H1 (cell line): ENCODE results near the gene CD4. TPM values are rescaled to one million over a fixed set of nuclear protein-coding genes. Genes with fewer than 3 reads are reported as not detected.

Experiments
- CTCF ChIA-PET: fragments of 300-600 bp; sonication (Branson Sonifier 250); formaldehyde crosslinking; loops from one replicate; lab custom pipeline; 2021; ENCODE audit not compliant: partially characterized antibody; lab: Charles Lee
- POLR2A ChIA-PET: fragments of 300-600 bp; sonication (Branson Sonifier 250); formaldehyde crosslinking; loops from one replicate; lab custom pipeline; 2021; ENCODE audit warnings: inconsistent platforms; ENCODE audit not compliant: partially characterized antibody; lab: Charles Lee
- DNase-seq, 2 experiments: peaks; one replicate each; pipeline versions ENCODE4 v3.0.0 to v3.0.0-alpha.2; 2010 to 2022; ENCODE audit warnings: low spot score in 2 of 2, low read depth in 1 of 2, mixed read lengths in 1 of 2
- FAIRE-seq: peaks from 2 replicates; lab custom pipeline; 2011; peaks lifted over from hg19 to GRCh38; lab: Jason Lieb, UNC
- H2AFZ ChIP-seq: 2 replicates; pipeline ENCODE4 v1.8.1; 2012; ENCODE audit warnings: low read length, inconsistent platforms
- H2AK5ac ChIP-seq: 2 replicates; pipeline ENCODE4 v1.6.1; 2013; ENCODE audit warnings: low read depth, low read length
- H2BK120ac ChIP-seq: replicated peaks from 2 replicates; pipeline ENCODE3; 2013; ENCODE audit warnings: low read depth, low read length, inconsistent platforms
- H2BK12ac ChIP-seq: 2 replicates; pipeline ENCODE4 v1.6.1; 2013; ENCODE audit warnings: low read depth, low read length
- H2BK15ac ChIP-seq: 2 replicates; pipeline ENCODE4 v1.6.1; 2013; ENCODE audit warnings: low read length
- H2BK20ac ChIP-seq: 2 replicates; pipeline ENCODE4 v1.6.1; 2013; ENCODE audit warnings: low read length
- H2BK5ac ChIP-seq: 2 replicates; pipeline ENCODE4 v1.6.1; 2013; ENCODE audit warnings: low read depth, low read length
- H3K14ac ChIP-seq: 2 replicates; pipeline ENCODE4 v1.6.1; 2013; ENCODE audit warnings: inconsistent platforms; ENCODE audit not compliant: insufficient read length
- H3K18ac ChIP-seq: 2 replicates; pipeline ENCODE4 v1.6.1; 2013; ENCODE audit warnings: low read length; ENCODE audit errors: extremely low read depth
- H3K23ac ChIP-seq: 2 replicates; pipeline ENCODE4 v1.6.1; 2013; ENCODE audit warnings: inconsistent platforms; ENCODE audit not compliant: insufficient read length
- H3K23me2 ChIP-seq: 2 replicates; pipeline ENCODE4 v1.6.1; 2013; ENCODE audit warnings: low read depth, low read length
- H3K27ac ChIP-seq: 2 replicates; pipeline ENCODE4 v1.6.1; 2011; ENCODE audit warnings: low read depth, low read length, inconsistent platforms
- H3K27me3 ChIP-seq, 4 experiments: replicated peaks in 1 of 4; 1 replicate in 1 of 4; 2 replicates in 3 of 4; pipeline versions ENCODE4 v1.6.1 to v1.8.1; 2011 to 2013; ENCODE audit warnings: low read length in 3 of 4, mild to moderate bottlenecking in 3 of 4, inconsistent platforms in 2 of 4, mixed read lengths in 2 of 4, moderate library complexity in 1 of 4; ENCODE audit not compliant: control insufficient read depth in 3 of 4, insufficient read depth in 3 of 4; ENCODE audit errors: extremely low read depth in 1 of 4
- H3K36me3 ChIP-seq, 4 experiments: 2 replicates each; pipeline versions ENCODE4 v1.6.1 to v1.8.1; 2011 to 2013; ENCODE audit warnings: mild to moderate bottlenecking in 4 of 4, low read length in 3 of 4, moderate library complexity in 2 of 4, control low read depth in 1 of 4, inconsistent platforms in 1 of 4; ENCODE audit not compliant: insufficient read depth in 4 of 4, control insufficient read depth in 2 of 4
- H3K4ac ChIP-seq: replicated peaks from 2 replicates; pipeline ENCODE3; 2013; ENCODE audit warnings: low read length, low read depth, mixed read lengths, inconsistent platforms; ENCODE audit not compliant: insufficient read length
- H3K4me1 ChIP-seq, 4 experiments: replicated peaks in 1 of 4; 1 replicate in 1 of 4; 2 replicates in 3 of 4; pipeline versions ENCODE4 v1.6.1 to v1.8.1; 2011 to 2013; ENCODE audit warnings: low read length in 3 of 4, inconsistent platforms in 2 of 4, mixed read lengths in 1 of 4; ENCODE audit not compliant: insufficient read depth in 4 of 4, control insufficient read depth in 3 of 4
- H3K4me2 ChIP-seq, 2 experiments: 2 replicates each; pipeline versions ENCODE4 v1.6.1 to v1.8.1; 2011 to 2013; ENCODE audit warnings: low read depth in 2 of 2, low read length in 2 of 2, control low read depth in 1 of 2, inconsistent platforms in 1 of 2, mild to moderate bottlenecking in 1 of 2; ENCODE audit not compliant: insufficient read depth in 1 of 2
- H3K4me3 ChIP-seq, 4 experiments: fragments of 200-600, 300-600 bp in 1 of 4; sonication (generic), shearing (Covaris generic), sonication (Bioruptor Twin) in 1 of 4; 2 replicates each; pipeline versions ENCODE4 v1.5.1 to v1.8.1; 2011 to 2016; ENCODE audit warnings: low read length in 4 of 4, low read depth in 3 of 4, control low read depth in 2 of 4, inconsistent platforms in 2 of 4, mild to moderate bottlenecking in 2 of 4, mixed read lengths in 1 of 4, moderate library complexity in 1 of 4; ENCODE audit not compliant: insufficient read depth in 2 of 4; ENCODE audit errors: extremely low read depth in 1 of 4
- H3K56ac ChIP-seq: replicated peaks from 2 replicates; pipeline ENCODE3; 2013; ENCODE audit warnings: low read depth, mild to moderate bottlenecking, mixed read lengths, low read length, inconsistent platforms; ENCODE audit not compliant: insufficient read length
- H3K79me1 ChIP-seq: 2 replicates; pipeline ENCODE4 v1.6.1; 2013; ENCODE audit warnings: low read depth, low read length, control low read depth
- H3K79me2 ChIP-seq, 2 experiments: 2 replicates each; pipeline versions ENCODE4 v1.6.1 to v1.8.1; 2012 to 2013; ENCODE audit warnings: low read length in 2 of 2, mild to moderate bottlenecking in 2 of 2, inconsistent platforms in 1 of 2; ENCODE audit not compliant: insufficient read depth in 2 of 2, control insufficient read depth in 1 of 2
- H3K9ac ChIP-seq, 4 experiments: replicated peaks in 1 of 4; 1 replicate in 1 of 4; 2 replicates in 3 of 4; pipeline versions ENCODE4 v1.6.1 to v1.8.1; 2011 to 2013; ENCODE audit warnings: low read depth in 3 of 4, low read length in 3 of 4, control low read depth in 2 of 4, mild to moderate bottlenecking in 2 of 4, moderate library complexity in 2 of 4, inconsistent platforms in 1 of 4; ENCODE audit errors: extremely low read depth in 1 of 4
- H3K9me3 ChIP-seq, 2 experiments: 2 replicates each; pipeline versions ENCODE4 v1.6.1 to v1.8.1; 2012 to 2013; ENCODE audit warnings: mild to moderate bottlenecking in 2 of 2, moderate library complexity in 2 of 2, control low read depth in 1 of 2, inconsistent platforms in 1 of 2, low read depth in 1 of 2, low read length in 1 of 2, mixed read lengths in 1 of 2; ENCODE audit not compliant: insufficient read depth in 2 of 2
- H4K20me1 ChIP-seq, 2 experiments: replicated peaks in 1 of 2; 2 replicates each; pipeline versions ENCODE3 to v1.8.1; 2011 to 2013; ENCODE audit warnings: inconsistent platforms in 2 of 2, low read length in 2 of 2, mild to moderate bottlenecking in 1 of 2; ENCODE audit not compliant: insufficient read depth in 2 of 2, control insufficient read depth in 1 of 2
- H4K5ac ChIP-seq: 2 replicates; pipeline ENCODE4 v1.6.1; 2013; ENCODE audit warnings: low read length, low read depth, mixed read lengths, inconsistent platforms; ENCODE audit not compliant: insufficient read length
- H4K8ac ChIP-seq: 2 replicates; pipeline ENCODE4 v1.8.0; 2013; ENCODE audit warnings: mild to moderate bottlenecking, moderate library complexity, low read length, inconsistent platforms; ENCODE audit not compliant: insufficient read depth; ENCODE audit errors: extremely low read depth
- H4K91ac ChIP-seq: replicated peaks from 2 replicates; pipeline ENCODE3; 2013; ENCODE audit warnings: low read length, mixed read lengths, inconsistent platforms; ENCODE audit not compliant: insufficient read length
- WGBS, 2 experiments: shearing (Covaris generic) in 1 of 2; methylation state at CpG; one replicate each; pipeline versions ENCODE4 v1.1.6 to v1.1.7; 2013 to 2015; ENCODE audit warnings: low lambda C conversion rate in 2 of 2, mixed read lengths in 2 of 2, inconsistent platforms in 1 of 2, low coverage in 1 of 2, missing lambda C conversion rate in 1 of 2; ENCODE audit not compliant: insufficient replicate concordance in 2 of 2, insufficient coverage in 1 of 2, insufficient read length in 1 of 2; ENCODE audit errors: extremely low coverage in 1 of 2, missing lambda C conversion rate in 1 of 2; 5-methylcytosine and 5-hydroxymethylcytosine counted together
- polyA plus RNA-seq, 7 experiments: library from polyadenylated mRNA; depleted of rRNA in 3 of 7; stranded (reverse) in 5 of 7; unstranded in 2 of 7; fragments of >200 nt in 5 of 7; fragments of 200-250 nt in 2 of 7; gene quantifications; 1 replicate in 5 of 7; 2 replicates in 1 of 7; 4 replicates in 1 of 7; pipeline versions ENCODE4 v1.2.1 to v1.2.3, GENCODE V29; 2011 to 2013; ENCODE audit warnings: missing spikeins in 2 of 7, mixed read lengths in 2 of 7
- total RNA-seq: library from RNA; stranded (reverse); fragmentation: NEBNext Ultra II Directional; extraction: Animal tissue kit (Norgen Biotek cat#: 25700); gene quantifications from 2 replicates; pipeline ENCODE4 v1.2.1, GENCODE V29; 2021

The CD4 gene
- total and polyA plus RNA-seq, 2 of the 8 experiments (the other 6 are each of a cell fraction or from before 2014, with no cell fraction given): 3.4 to 5.1 TPM

- H3K4ac ChIP-seq: no peak overlapping the region
- H4K20me1 ChIP-seq: peaks cover 8 to 9% of the 10 kb centered on the region in 2 experiments
- CTCF ChIA-PET: interaction anchor here (0.8 to 23.7 kb wide), 25 partner anchors 10 to 339 kb away, joined by 3 to 532 read pairs (median 6); partner anchors contain the start of genes CD4, CDCA3, COPS7A and GNB3
- H3K23me2 ChIP-seq: no peaks in the 10 kb centered on the region
- no peak for DNase-seq
- no peak overlapping the region for H2BK12ac ChIP-seq
- H3K36me3 ChIP-seq: peaks cover 27 to 70% (median 54%) of the 10 kb centered on the region in 4 experiments
- H3K27ac ChIP-seq: no peak overlapping the region
- H2BK5ac ChIP-seq: no peak overlapping the region
- H2AFZ ChIP-seq: no peak overlapping the region
- POLR2A ChIA-PET: interaction anchor here (0.6 to 27.1 kb wide), 14 partner anchors 3 to 247 kb away, joined by 3 to 588 read pairs (median 4); partner anchors contain the start of genes C12orf57, CDCA3, GNB3 and GPR162
- 92% methylated on average over 5 of the region's 5 CpGs; no CpG with 5 or more reads in 1 of the 2 experiments for WGBS, 2 experiments
- H3K14ac ChIP-seq: no peak overlapping the region
- no peak overlapping the region for H3K9ac ChIP-seq
- no peak for FAIRE-seq
- H3K56ac ChIP-seq: no peak overlapping the region
- no peak overlapping the region for H4K8ac ChIP-seq
- peaks cover 0 to 3% of the 10 kb centered on the region in 2 experiments; a peak in 1 of 4 replicates for H3K79me2 ChIP-seq
- no peak overlapping the region for H3K23ac ChIP-seq
- no peaks in the 10 kb centered on the region for H3K27me3 ChIP-seq
- H3K79me1 ChIP-seq: peaks cover 4% of the 10 kb centered on the region
- no peak overlapping the region for H2AK5ac ChIP-seq
- no peak overlapping the region for H3K4me3 ChIP-seq
- no peak overlapping the region for H2BK15ac ChIP-seq
- H4K91ac ChIP-seq: no peak overlapping the region
- H3K18ac ChIP-seq: no peak overlapping the region
- no peak overlapping the region for H2BK20ac ChIP-seq
- H2BK120ac ChIP-seq: no peak overlapping the region
- H3K4me2 ChIP-seq: no peak overlapping the region
- no peaks in the 10 kb centered on the region for H3K9me3 ChIP-seq
- H3K4me1 ChIP-seq: peaks cover 0 to 6% (median 1%) of the 10 kb centered on the region in 4 experiments; a peak in 5 of 7 replicates
- H4K5ac ChIP-seq: no peak overlapping the region
Observed at GRCh38 chr12:6834873-6835272, 45.5 kb downstream of the CD4 start.
